Epidermal melanocyte (primary cell): ENCODE results near the gene ARHGEF19.

Experiments
- DNase-seq: peaks from one replicate; pipeline ENCODE4 v3.0.0; 2011; ENCODE audit warnings: low spot score; ENCODE audit not compliant: insufficient read length

ARHGEF19 gene

DNA sequence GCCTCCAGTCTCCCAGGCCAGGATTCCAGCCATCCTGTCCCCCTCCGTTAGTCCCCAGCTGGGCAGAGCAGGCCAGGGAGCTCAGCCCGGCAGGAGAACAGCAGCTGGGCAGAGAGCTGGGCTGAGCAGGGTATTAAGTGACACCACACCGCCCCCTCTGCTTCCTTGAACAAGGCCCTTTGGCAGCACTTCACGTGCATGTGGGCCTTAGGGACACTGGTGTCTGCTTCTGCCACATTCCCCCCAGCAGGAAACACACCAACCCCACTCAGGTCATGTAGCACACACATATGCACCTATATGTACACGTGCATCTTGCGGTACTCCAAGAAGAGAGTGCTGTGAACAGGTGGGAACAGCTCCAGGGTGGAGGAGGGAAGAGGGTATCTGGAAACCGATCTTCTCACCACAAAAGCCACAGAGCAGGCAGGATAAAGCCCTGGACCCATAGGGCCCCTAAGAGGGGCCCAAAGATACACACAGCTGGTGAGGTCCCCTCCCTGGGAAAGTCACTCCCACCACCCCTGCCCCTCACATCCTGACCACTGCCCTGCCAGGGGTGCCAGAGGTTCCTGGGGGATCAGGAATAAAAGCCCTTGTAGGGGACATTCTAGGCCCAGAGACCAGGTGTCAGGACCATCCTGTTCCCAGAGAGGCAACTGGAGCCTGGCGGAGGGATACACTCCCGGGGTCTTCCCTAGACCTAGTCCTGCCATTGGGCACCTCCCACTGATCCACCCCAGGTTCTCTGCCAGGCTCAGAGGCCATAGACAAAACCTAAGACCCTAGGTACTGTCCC lies 61.1 kb downstream of the ARHGEF19 start:
- no peak for DNase-seq

GRCh38 chr1:16150508-16150907 lies 61.9 kb downstream of the ARHGEF19 start:
- no peak for DNase-seq

GRCh38 chr1:16149702-16150488 lies 62.6 kb downstream of the ARHGEF19 start:
- DNase-seq, result no peak

DNA sequence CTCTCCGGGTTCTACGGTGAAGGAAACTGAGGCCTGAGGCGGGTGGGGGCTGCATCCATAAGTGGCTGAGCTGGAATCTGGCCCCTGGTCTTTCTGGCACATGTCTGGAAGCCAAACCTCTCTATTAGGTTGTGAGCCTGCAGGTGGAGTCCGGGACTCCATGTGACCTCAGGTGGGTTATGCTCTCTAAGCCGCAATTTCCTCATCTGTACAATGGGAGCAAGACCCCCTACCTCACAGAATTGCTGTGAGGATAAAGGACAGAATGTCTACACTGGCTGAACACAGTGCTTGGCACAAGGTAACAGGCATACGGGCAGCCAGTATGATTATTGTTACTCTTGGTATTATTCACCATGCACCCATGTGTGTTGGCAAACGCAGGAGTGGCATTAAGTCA lies 63.3 kb downstream of the ARHGEF19 start:
- no peak for DNase-seq

- DNase-seq, result no peak
These were observed 63.9 kb downstream of the ARHGEF19 start for GRCh38 chr1:16148329-16149092.
